ENCODE measurements around the gene HOXC6. TPM values are rescaled to one million over a fixed set of nuclear protein-coding genes. Genes with fewer than 3 reads are reported as not detected.

HOXC6 gene
- total RNA-seq, 4 donors from 2014 or later, result 3.6 to 17.3 (median 7.2) TPM

DNA sequence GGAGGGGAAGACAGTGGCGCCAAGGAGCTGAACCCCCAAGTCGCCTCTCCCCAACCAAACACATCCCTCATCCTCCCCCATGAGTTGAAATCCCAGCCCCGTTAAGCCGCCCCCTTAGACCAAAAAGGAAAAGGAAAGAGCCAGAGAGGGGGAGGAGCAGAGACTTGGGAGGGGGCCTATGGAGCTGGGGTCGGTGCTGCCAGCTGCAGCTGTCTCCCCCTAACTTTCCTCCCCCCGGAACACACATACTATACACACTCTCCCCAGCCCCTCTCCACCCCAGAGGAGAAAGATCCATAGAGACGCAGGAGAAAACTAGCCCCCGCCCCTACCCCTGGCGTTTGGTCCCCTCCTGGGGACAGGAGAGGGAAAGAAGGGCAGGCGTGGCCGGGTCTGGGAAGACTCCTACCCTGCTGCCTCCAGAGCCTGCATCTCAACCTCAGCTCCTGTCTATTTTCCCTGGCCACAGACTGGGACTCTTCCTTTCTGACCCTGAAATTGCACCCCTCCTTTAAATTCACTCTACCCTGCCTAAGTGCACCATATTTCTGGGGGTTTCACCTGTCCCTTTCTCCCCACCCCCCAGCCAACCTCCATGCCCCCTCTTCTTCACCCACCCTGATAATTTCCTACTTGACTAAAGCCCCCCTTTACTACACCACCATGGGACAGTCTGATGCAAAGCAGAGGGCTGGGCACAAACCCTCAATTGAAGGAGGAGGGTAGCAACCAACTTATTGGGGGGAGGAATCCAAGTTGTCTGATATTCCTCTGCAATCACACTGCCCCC lies 29.9 kb upstream of the HOXC6 start:
- TF ChIP-seq POLR2A (IDR thresholded peaks at IDR 0.05), result no peak
- TF ChIP-seq, protein P1, sequence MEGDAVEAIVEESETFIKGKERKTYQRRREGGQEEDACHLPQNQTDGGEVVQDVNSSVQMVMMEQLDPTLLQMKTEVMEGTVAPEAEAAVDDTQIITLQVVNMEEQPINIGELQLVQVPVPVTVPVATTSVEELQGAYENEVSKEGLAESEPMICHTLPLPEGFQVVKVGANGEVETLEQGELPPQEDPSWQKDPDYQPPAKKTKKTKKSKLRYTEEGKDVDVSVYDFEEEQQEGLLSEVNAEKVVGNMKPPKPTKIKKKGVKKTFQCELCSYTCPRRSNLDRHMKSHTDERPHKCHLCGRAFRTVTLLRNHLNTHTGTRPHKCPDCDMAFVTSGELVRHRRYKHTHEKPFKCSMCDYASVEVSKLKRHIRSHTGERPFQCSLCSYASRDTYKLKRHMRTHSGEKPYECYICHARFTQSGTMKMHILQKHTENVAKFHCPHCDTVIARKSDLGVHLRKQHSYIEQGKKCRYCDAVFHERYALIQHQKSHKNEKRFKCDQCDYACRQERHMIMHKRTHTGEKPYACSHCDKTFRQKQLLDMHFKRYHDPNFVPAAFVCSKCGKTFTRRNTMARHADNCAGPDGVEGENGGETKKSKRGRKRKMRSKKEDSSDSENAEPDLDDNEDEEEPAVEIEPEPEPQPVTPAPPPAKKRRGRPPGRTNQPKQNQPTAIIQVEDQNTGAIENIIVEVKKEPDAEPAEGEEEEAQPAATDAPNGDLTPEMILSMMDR (IDR thresholded peaks at IDR 0.05), result no peak
- no peak for TF ChIP-seq EP300 (IDR thresholded peaks at IDR 0.05)
- no peaks in the 10 kb centered on the region for H3K9me3 ChIP-seq
- H3K36me3 ChIP-seq, result peaks cover 0 to 4% (median 0%) of the 10 kb centered on the region in 3 donors
- peaks cover 0 to 76% of the 10 kb centered on the region in 2 donors for H3K27me3 ChIP-seq
- DNase-seq (ENCODE audit: low spot score in 2 of 2), result no peak
- peaks cover 0 to 90% (median 18%) of the 10 kb centered on the region in 4 donors for H3K4me1 ChIP-seq
- H3K27ac ChIP-seq, result peak overlapping the region; percentile 86 to 99 (median 94)
- 26 to 27% methylated on average over 11 of the region's 11 CpGs for WGBS, 2 donors
- H3K4me3 ChIP-seq, result peak overlapping the region in 3 of 4 donors; percentile 57 to 83 (median 64)

DNA sequence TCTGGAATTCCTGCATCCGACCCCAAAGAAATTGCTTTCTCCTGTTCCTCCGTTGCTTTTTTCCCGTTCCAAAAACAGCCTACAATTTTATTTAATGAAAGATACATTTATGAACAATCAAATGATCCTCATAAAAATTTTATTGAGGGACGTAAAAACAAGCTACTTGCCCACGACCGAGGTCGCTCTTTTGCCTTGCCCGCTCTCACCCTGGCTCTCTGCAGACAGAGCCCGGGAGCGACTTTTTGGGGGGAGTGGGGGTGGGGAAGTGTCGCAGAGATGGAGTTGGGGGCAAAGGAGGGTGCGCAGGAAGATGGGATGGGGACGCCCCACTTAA lies 29.4 kb upstream of the HOXC6 start:
- peaks cover 0 to 74% of the 10 kb centered on the region in 2 donors for H3K27me3 ChIP-seq

DNA sequence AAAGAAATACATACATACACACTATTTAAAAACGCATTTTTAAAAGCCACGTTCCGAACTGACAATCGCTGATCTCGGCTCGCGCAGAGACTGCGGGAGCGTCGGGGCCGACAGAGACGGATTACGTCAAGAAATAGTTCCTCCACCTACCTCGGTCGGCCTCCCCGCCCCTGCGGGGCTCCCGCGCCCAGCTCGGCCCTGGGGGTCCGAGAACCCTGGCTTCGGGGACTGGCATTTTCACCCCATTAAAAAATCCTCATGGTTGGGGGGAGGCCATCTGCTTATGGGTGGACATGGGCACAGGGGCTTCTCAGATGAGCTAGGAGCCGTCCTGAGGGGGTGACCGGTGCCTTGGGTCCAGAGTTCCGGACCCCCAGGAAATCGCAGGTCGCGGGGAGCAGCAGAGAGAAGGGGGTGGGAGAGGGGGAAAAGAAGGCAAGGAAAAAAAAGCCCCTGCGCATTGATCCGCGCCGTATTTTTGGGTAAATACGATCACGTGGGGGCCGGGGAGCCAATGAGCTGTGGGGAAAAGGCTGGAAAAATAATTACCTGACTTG lies 28.6 kb upstream of the HOXC6 start:
- peak in 1 of 2 donors; percentile 61 for TF ChIP-seq EP300 (IDR thresholded peaks at IDR 0.05)
- TF ChIP-seq POLR2A (IDR thresholded peaks at IDR 0.05), result no peak
- Histone ChIP-seq H3K9me3 (no peaks in the 10 kb centered on the region), H3K4me1 (peaks cover 0 to 95% (median 13%) of the 10 kb centered on the region in 4 donors), H3K4me3 (peak overlapping the region; percentile 51 to 83 (median 60)), H3K27ac (peak overlapping the region; percentile 86 to 99 (median 94)), H3K36me3 (peaks cover 0 to 4% (median 0%) of the 10 kb centered on the region in 3 donors), H3K27me3 (peaks cover 0 to 67% of the 10 kb centered on the region in 2 donors)
- DNase-seq (ENCODE audit: low spot score in 2 of 2), result peak in 1 of 2 donors; percentile 84
- WGBS, 2 donors, result 2% methylated on average over 34 to 35 of the region's 35 CpGs

More for the DNA sequence above, 29.4 kb upstream of the HOXC6 start:
- H3K27ac ChIP-seq, result peak overlapping the region; percentile 86 to 99 (median 94)
- TF ChIP-seq, protein P1 (IDR thresholded peaks at IDR 0.05), result no peak
- TF ChIP-seq EP300 (IDR thresholded peaks at IDR 0.05), result no peak
- TF ChIP-seq POLR2A (IDR thresholded peaks at IDR 0.05), result no peak
- H3K36me3 ChIP-seq, result peaks cover 0 to 4% (median 0%) of the 10 kb centered on the region in 3 donors
- no peak for DNase-seq (ENCODE audit: low spot score in 2 of 2)
- WGBS, 2 donors, result 7 to 9% methylated on average over 13 of the region's 13 CpGs
- peak overlapping the region; percentile 51 to 83 (median 60) for H3K4me3 ChIP-seq
- H3K4me1 ChIP-seq, result peaks cover 0 to 95% (median 18%) of the 10 kb centered on the region in 4 donors
- no peaks in the 10 kb centered on the region for H3K9me3 ChIP-seq

DNA sequence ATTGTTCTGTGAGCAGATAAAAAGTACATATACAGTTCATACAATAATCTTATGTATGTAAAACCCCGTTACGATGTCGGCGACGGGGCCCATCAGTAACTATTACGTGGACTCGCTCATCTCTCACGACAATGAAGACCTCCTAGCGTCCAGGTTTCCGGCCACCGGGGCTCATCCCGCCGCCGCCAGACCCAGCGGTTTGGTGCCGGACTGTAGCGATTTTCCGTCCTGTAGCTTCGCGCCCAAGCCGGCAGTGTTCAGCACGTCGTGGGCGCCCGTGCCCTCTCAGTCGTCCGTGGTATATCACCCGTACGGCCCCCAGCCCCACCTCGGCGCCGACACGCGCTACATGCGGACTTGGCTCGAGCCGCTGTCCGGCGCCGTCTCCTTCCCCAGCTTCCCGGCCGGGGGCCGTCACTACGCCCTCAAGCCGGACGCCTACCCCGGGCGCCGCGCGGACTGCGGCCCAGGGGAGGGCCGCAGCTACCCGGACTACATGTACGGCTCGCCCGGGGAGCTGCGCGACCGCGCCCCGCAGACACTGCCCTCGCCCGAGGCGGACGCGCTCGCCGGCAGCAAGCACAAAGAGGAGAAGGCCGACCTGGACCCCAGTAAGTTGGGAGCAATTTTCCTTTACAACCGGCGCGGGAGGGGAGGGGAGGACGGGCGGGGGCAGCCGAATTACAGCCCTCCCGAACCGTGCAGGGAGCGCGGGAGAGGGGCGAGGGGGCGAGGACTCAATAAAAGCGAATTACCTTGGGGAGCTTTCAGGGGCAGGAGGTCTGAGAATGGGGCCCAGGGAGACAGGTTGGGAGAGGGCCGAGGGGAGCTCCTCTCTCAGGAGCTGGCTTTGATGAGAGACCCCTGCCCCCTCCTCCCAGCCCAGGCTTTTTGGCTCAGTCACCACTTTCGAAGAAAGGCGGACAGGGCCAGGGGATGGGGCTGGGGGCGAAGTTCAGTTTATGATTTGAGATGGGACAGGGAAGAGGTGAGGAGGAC lies 27.8 kb upstream of the HOXC6 start, which contains the start of gene HOXC9:
Gene HOXC9, plus strand, starts transcription at position 46 of the 999 bp plus-strand sequence. Its CDS starts 28 bp downstream, at position 74.
- Histone ChIP-seq H3K36me3 (peaks cover 0 to 4% (median 0%) of the 10 kb centered on the region in 3 donors), H3K4me1 (peaks cover 0 to 90% (median 12%) of the 10 kb centered on the region in 4 donors), H3K27me3 (peaks cover 0 to 65% of the 10 kb centered on the region in 2 donors), H3K4me3 (peak within 1 kb of the TSS; percentile 51 to 83 (median 60)), H3K9me3 (no peaks in the 10 kb centered on the region), H3K27ac (peak within 1 kb of the TSS; percentile 86 to 99 (median 94))
- TF ChIP-seq POLR2A (IDR thresholded peaks at IDR 0.05) (no peak), EP300 (IDR thresholded peaks at IDR 0.05) (peak in 1 of 2 donors; percentile 42)
- TF ChIP-seq, protein P1 (IDR thresholded peaks at IDR 0.05), result peak in 1 of 5 experiments; percentile 12
- WGBS, 2 donors, result 2 to 4% methylated on average over 64 to 68 of the region's 87 CpGs
- no peak for DNase-seq (ENCODE audit: low spot score in 2 of 2)

Measured in tibial nerve (tissue), 4 donors.